SK-N-DZ (cell line): ENCODE data around the gene NCAPG2.
"Not testable (repeated sequence)": the region's sequence is repeated elsewhere in the genome, so short reads cannot be mapped to it uniquely, and the experiment has no call there.

Source experiments
- DNase-seq: peaks from one replicate; pipeline ENCODE4 v3.0.0-alpha.2; 2015; ENCODE audit warnings: low spot score

Gene NCAPG2

DNA sequence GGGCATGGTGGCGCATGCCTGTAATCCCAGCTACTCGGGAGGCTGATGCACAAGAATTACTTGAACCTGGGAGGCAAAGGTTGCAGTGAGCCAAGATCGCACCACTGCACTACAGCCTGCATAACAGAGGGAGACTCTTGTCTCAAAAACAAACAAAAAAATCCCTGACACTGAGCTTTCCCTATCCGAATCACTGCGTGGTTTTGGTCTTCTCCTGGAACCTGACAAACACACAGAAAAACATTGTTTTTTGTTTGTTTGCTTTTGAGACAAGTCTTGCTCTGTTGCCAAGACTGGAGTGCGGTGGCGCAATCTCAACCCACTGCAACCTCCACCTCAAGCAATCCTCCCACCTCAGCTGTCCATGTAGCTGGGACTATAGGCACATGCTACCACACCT is 66.6 kb downstream of the NCAPG2 start:
- no peak for DNase-seq

DNA sequence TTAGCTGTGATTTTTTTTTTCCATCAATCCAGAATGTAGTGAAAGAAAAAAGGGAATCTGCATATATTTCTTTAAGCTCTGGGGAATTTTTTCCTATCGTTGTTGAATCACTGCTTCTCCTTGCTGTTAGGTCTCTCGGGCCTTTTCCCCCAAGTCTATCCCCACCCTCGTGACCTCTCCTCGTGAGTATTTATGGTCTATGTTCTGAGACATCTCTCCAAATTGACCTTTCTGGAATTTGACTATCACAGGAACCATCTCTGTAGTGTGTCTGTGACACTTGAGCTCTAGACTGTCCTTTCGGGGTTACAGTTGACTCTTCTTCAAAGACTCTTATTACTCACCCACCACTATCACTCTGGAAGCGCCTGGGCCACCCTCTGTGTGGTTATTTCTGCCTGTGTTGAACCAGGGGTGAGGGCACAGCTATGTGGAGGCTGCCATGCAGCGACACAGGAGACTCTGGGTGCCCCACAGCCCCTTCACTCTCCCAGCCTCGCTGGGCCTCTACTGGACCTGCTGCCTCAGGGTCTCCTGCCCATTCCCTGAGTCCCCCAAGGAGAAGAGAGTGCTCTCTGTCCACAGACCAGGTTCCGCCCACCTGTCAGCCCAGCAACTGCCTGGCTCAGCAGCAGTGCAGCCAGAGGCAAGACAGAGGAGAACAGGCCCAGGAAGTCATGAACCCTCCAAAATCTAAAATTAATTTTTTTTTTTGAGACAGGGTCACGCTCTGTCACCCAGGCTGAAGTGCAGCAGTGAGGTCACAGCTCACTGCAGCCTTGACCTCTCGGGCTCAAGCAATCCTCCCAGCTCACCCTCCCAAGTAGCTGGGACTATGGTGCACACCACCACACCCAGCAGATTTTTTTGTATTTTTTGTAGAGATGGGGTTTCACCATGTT is 71.3 kb downstream of the NCAPG2 start:
- DNase-seq, result no peak

DNA sequence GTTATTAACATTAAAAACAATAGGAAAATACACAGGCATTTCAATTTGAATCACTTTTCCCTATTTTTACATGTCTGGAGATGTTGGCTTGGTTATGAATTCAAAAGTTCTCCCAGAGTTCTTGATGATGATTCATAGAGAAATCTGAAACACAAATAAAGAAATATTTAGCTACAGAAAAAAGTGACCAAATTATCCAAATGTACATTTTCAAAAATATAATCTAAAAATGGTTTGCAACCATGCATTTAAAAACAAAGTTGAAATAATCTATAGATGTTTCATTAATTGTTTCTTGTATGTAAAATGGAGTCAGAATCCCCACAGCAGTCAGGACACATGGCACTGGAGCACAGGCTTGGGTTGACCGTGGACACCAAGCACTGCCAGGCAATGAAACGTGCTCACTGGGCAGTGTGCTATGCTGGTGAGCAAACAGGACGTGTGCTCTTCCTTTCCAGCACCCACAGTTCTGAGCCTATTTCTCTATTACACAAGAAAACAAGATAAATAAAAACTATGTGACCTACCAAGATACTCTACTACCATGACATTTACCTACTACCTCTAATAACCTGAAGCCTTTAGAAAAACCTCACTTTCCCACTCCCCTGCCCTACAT is 72.9 kb downstream of the NCAPG2 start:
- no peak for DNase-seq

DNA sequence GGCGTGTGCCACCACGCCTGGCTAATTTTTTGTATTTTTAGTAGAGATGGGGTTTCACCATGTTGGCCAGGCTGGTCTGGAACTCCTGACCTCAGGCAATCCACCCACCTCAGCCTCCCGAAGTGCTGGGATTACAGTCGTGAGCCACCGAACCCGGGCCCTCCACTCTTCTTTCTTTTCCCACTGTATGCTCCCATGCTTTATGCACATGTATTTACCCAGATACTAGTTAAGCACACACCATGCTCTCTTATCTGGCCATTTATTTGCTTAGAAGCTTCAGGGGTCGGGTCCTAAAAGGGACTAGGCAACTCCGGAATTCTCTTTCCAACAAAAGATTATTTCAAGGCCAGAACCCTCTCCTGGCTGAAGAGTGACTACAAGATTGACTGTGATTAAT is 78.3 kb downstream of the NCAPG2 start:
- DNase-seq, result not testable (repeated sequence)

DNA sequence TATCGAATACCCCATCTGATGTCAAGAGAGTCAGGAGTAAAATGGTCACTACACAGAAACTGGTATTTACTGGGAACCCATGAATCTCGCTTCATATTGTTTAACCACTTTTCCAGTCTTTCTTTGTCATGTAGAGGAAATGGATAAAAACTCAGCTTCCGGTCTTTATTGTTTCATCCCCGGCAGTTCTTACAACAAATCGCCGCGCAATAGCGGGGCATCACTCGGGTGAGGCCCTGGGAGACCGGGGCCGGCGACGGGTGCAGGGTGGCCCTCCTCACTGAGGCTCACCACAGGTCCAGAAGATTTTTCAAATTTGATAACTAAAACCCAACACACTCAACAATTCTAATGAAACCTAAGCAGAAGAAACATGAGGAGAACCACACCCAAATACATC is 81.4 kb downstream of the NCAPG2 start:
- DNase-seq, result no peak

DNA sequence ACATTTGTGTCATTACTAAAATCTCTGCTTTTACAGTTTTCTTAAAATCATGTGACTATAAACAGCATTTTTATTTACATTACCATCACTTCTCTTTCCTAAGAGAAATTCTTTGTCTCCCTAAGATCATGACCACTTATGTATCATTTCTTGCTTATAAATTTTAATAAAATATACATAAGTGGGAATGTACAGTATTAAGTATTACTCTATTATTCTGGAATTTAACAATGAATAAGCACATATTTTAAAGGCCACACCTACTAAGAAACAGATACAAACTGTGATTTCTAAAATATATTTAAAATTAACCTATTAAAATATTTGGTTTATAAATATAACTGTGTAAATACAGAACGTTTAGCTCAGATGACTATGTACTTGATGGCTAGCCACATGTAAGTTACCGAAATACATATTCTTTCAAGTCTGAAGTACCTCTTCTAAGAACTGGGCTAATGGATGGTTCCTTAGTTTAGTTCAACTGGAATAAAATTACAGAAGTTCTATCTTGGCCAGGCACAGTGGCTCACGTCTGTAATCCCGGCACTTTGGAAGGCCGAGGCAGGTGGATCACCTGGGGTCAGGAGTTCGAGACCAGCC is 83.7 kb downstream of the NCAPG2 start:
- no peak for DNase-seq

- no peak for DNase-seq
Measured at GRCh38 chr7:158620418-158620817, 84.2 kb downstream of the NCAPG2 start.

- no peak for DNase-seq
Measured at GRCh38 chr7:158618745-158619140, 85.9 kb downstream of the NCAPG2 start.

DNA sequence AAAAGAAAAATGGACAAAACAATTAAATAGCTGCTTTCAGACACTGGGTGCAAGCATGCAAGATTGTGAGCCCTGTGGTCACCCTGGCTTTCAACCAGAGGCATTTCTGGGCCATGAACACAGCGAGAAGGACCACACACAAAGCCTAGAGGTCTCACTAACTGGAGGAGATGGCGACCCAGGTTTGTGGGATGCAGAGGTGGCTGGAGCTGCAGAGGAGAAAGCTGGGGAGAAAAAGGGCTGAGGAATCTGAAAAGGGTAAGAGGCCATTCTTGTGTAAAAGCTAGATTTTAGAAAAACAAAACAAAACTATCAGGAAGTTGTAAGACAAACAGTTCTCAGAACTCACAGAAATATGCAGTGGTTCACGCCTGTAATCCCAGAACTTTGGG is 86.9 kb downstream of the NCAPG2 start:
- no peak for DNase-seq

DNA sequence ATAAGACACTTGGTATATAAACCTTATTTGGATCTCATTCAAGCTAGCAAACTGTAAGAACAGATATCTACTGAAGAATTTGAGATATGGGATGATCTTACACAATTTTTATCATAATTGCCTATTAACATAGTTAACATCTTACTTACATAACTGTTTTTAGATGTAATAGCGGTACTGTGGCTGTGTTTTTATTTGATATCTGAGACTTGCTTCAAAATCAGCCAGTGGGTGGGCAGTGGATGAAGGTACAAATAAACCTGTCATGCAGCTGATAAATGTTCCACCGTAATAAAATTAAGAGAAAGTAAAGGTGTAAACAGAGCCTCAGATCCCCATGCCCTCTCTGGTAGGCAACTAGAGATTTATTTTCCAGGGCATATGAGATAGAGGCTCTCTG is 88.6 kb downstream of the NCAPG2 start:
- no peak for DNase-seq

- no peak for DNase-seq
Measured at GRCh38 chr7:158614700-158615099, 89.9 kb downstream of the NCAPG2 start.

- no peak for DNase-seq
Measured at GRCh38 chr7:158613481-158613880, 91.1 kb downstream of the NCAPG2 start.

- DNase-seq, result no peak
Measured at GRCh38 chr7:158612546-158612945, 92.1 kb downstream of the NCAPG2 start.

GRCh38 chr7:158611541-158611940 is 93.1 kb downstream of the NCAPG2 start:
- no peak for DNase-seq

- no peak for DNase-seq
Measured at GRCh38 chr7:158609313-158609974, 95.2 kb downstream of the NCAPG2 start.

DNA sequence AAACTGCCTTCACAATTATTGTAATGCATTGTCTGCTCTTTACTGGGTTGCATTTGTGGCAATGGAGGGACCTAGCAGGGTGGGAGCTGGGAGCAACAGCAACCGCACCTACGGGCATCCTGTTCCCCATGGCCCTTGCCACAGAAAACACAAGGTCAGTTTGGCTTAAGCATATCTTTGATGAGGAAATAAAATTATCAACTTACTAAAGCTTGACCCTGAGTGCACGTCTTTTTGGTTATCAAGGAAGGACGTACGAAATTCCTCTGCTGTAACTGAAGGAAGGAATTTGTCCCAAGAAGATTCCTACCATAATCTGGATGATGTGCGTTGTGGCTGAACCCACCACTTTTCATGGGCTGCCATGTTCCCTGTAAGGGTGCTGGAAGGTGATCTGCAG is 97.0 kb downstream of the NCAPG2 start:
- no peak for DNase-seq

DNA sequence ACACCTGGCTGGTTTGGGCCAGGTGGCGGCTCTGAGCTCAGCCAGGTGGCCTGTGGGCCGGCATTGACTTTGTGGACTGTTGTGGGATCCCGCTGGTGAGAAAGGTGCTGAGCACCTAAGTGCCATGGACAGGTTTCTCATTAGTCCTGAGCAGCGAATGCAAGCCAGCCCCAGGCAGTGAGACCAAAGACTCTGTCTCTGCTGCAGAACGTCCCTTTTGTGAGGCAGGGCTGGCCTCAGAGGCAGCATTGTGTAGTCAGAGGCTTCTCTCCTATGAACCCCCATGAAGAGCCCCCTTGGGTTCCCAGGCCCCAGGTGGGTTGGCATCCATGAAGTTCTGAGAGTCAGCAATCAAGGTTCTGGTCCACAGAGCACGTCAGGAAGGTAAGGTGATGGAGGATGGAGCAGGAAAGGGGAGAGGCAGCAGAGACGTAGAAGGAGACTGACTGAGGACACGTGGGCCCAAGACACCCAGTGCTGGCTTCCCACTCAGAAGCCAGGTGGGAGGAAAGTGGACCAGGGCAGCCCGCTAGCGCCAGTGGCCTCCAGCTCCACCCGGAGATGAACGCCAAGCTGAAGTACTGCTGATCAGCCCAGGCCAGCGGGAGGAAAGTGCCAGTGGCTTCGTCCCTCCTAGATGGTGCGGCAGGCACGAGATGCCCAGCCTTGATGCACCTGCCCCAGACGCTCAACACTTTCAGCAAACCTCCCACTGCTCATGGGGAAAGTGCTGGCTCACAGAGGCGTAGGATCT is 97.8 kb downstream of the NCAPG2 start:
- DNase-seq, result no peak

- DNase-seq, result no peak
Measured at GRCh38 chr7:158606129-158606528, 98.5 kb downstream of the NCAPG2 start.

DNA sequence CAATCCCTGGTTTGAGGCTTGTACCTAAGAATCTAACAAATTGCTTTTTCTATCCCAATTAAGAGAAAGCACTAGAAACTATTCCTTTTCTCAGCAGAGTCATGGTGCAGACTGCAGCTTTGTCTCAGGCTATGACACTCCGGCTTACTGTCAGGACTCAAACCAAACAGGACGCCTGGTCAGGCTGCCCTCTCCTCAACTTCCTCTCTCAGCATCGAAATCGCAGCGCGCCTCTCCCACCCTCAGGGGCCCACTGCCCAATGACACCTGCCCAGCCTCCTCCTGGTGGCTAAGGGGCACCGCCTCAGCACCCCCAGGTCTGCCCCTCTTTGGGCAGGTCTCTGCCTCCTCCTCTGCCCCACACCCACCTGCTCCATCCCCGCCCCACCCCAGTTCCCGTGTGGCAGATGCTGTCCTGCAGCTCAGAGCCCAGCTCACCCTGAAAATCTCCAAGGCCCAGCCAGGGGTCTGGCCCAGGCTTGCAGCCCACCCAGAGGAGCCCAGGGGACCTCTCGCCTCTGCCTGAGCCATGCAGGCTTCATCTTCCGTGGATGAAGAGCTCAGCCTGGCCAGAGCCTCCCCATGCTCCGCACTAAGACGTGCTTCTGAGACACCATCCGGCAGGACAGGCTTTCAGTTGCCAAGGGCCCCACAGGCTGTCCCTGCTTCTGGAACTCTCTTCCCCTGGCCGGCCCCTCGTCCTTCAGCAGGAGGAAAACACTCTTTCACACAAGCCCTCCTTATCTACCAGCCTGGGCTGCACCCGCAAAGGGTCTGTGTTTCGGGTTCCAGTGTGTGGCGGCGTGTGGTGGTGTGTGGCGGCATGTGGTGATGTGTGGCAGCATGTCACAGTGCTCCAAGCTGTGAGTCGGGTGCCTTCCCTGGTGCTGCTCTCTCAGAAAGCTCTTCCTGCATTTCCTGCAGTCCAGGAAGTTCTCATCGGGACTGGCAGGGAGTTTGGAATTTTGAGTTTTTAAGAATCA is 100.5 kb downstream of the NCAPG2 start:
- no peak for DNase-seq
